GM12864 (cell line): ENCODE results near the gene SELENOS.

Experiments used
- DNase-seq: peaks from one replicate; pipeline ENCODE4 v3.0.0-alpha.2; 2011; ENCODE audit warnings: low read depth
- H3K4me3 ChIP-seq: 2 replicates; pipeline ENCODE4 v1.5.1; 2011; ENCODE audit warnings: mild to moderate bottlenecking, low read depth, low read length, control low read depth
- TF ChIP-seq, protein P1 (sequence below): IDR thresholded peaks from 2 replicates; pipeline ENCODE4 v1.5.1; 2011; ENCODE audit warnings: low read depth, mild to moderate bottlenecking, moderate library complexity, low read length, control low read depth, inconsistent platforms; ENCODE audit errors: missing control alignments

SELENOS gene

DNA sequence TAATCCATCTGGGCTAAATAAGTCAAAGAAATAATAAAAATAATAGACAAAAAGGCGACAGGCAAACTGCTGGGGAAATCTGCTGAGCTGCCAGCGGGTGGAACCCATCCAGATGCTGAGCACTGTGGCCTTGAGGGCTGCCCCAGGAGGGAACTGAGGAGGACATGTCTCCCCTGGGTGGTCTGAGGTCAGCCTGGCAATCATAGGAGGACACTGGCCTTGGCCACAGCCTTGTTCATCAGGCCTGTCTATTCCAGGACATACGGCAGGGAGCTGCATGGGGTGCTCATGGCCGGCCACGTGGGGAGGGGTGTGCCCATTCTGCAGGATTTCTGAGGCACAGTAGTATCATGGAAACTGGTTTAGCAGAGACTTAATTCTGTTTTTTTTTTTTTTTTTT, 39.2 kb upstream of the SELENOS start:
- TF ChIP-seq, protein P1, sequence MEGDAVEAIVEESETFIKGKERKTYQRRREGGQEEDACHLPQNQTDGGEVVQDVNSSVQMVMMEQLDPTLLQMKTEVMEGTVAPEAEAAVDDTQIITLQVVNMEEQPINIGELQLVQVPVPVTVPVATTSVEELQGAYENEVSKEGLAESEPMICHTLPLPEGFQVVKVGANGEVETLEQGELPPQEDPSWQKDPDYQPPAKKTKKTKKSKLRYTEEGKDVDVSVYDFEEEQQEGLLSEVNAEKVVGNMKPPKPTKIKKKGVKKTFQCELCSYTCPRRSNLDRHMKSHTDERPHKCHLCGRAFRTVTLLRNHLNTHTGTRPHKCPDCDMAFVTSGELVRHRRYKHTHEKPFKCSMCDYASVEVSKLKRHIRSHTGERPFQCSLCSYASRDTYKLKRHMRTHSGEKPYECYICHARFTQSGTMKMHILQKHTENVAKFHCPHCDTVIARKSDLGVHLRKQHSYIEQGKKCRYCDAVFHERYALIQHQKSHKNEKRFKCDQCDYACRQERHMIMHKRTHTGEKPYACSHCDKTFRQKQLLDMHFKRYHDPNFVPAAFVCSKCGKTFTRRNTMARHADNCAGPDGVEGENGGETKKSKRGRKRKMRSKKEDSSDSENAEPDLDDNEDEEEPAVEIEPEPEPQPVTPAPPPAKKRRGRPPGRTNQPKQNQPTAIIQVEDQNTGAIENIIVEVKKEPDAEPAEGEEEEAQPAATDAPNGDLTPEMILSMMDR: no peak
- H3K4me3 ChIP-seq: no peak overlapping the region
- no peak for DNase-seq

DNA sequence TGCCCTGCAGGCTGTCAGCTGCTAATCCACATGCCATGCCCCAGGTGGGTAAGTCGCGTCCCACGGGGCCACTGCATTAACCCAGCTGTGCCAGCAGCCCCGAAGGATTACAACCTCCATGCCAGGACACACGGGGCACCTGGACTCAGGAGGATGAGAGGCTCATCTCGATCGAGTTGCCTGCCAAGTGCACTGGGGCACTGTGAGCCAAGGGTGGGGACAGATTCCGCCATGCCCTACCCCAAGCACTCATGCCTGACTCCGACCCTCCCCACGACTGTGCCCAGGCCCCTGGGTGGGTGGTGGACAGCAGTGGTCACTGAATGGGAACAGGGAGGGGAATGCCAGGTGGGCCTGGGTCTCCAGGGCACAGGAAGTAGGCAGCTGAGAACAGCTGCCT, 38.5 kb upstream of the SELENOS start:
- TF ChIP-seq, protein P1: no peak
- DNase-seq: no peak
- H3K4me3 ChIP-seq: no peak overlapping the region

DNA sequence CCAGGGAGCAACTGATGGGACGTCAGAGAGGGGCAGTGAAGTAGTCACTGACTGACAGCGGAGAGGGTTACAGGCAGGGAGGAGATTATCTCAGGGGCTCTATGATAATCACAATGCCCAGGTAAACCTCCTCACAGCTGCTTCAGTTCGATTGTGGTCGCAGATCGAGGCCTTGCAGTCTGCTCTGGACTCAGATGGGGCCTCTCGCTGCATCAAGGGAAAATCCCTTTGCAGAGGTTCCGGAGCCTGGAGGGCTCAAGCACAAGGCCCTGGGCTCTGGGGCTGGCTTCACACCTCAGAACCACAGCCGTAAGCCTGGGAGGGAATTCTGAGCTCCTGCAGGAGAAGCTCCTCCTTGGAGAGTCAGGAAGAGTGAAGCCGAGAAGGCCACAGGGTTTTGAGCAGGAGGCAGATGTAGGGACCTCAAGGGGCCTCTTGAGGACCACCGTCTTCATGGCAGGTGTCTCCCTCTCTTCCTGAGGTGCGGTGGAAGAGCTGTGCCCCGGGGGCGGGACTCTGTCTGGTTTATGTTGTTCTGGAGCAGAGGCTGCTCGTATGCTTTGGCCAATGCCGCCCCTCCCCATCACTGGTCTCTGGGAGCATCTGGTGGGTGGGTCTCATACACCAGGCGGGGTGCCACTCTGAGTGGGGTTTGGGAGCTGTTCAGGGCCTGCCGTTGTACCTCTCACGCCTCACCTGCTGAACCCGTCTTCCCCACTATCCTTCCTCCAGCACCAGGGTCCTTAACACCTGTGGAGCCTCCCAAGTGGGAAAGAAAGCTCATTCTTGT, 37.2 kb upstream of the SELENOS start:
- no peak for DNase-seq
- TF ChIP-seq, protein P1: no peak
- no peak overlapping the region for H3K4me3 ChIP-seq

DNA sequence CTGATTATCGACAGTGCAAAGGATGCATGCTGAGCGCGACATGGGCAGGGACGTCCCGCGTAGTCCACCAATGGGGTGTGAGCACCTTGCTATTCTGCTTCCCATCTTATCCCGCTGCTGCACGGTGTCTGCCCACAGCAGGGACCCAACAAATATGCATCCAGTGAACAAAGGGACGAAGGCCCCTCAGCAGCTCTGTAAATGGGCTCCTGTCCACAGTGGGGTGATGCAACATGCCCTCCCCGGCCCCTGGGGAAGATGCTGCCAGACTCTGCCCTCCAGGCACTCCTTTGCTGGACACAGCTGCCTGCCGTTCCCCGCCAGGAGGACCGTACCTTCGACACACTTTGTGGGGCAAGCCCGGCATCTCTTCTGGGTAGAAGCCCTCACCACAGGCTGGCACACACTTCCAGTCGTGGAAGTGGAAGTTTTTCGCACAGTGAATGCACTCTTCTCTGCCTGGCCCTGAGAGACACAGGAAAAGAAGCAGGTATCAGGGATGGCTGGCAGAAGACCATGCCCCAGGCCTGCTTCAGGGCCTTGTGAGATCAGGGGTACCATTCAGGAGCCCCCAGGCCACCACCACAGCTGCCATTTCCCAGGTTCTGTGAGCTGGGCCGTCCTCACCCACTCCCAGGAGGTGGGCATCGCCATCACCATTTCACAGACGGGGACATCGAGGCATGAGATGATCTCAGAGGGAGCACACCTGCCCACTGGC, 35.9 kb upstream of the SELENOS start:
- H3K4me3 ChIP-seq: no peak overlapping the region
- TF ChIP-seq, protein P1: no peak
- DNase-seq: no peak

DNA sequence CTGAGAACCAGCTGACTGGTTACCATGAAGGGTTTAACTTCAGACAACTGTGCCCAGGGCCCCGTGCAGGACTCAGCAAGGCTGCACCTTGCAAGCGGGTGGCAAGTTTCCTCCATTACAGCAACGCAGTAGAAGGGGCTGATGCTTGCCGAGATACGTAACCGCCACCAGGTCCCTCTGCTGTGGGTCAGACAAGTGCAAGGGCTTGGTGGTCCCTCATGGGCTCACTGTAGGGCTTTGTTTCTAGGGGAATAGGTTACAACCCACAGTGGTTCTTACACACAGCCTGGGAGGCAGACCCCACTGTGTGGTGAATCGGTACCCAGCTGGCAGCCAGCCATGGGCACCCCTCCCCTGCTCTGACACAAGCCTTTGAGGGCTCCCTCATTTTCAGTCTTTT, 33.2 kb upstream of the SELENOS start:
- TF ChIP-seq, protein P1: no peak
- no peak overlapping the region for H3K4me3 ChIP-seq

DNA sequence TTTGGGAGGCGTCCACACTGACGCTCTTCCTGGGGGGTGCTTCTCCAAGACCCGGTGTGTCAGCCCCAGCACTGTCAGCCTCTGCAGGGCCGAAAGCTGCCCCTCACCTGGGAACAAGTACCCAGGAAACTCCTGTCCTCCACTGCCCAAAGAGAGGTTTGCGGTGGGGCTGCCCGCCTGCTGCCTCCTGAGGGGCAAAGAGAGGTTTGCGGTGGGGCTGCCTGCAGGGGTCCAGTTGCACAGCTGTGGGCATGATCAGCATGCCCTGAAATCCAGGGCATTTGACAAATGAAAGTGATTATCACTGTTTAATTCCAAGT, 32.8 kb upstream of the SELENOS start:
- H3K4me3 ChIP-seq: no peak overlapping the region
- TF ChIP-seq, protein P1: no peak
- DNase-seq: no peak

More for the DNA sequence above, 33.2 kb upstream of the SELENOS start:
- no peak for DNase-seq
